ENCODE measurements around the gene OR2AJ1. TPM values are rescaled to one million over a fixed set of nuclear protein-coding genes. Genes with fewer than 3 reads are reported as not detected.

OR2AJ1 gene
- polyA plus RNA-seq, 1 donor from 2014 or later, result not detected

Other genes with a start within 250 kb of the OR2AJ1 start
- not detected in 2 replicates for gene OR13G1, start 245.2 kb upstream of the OR2AJ1 start, polyA plus RNA-seq
- not detected in 2 replicates for gene OR6F1, start 208.2 kb upstream of the OR2AJ1 start, polyA plus RNA-seq
- gene OR14K1, start 186.3 kb upstream of the OR2AJ1 start, polyA plus RNA-seq, result not detected in 2 replicates
- gene OR14A2, start 176.7 kb upstream of the OR2AJ1 start, polyA plus RNA-seq, result not detected in 2 replicates
- gene OR1C1, start 164.3 kb upstream of the OR2AJ1 start, polyA plus RNA-seq, result not detected in 2 replicates
- gene OR14A16, start 100.8 kb upstream of the OR2AJ1 start, polyA plus RNA-seq, result not detected in 2 replicates
- not detected in 2 replicates for gene OR11L1, start 83.0 kb upstream of the OR2AJ1 start, polyA plus RNA-seq
- gene TRIM58, start 67.7 kb upstream of the OR2AJ1 start, polyA plus RNA-seq, result 0.12 and 0.26 TPM in 2 replicates
- gene OR2W3, start 29.3 kb upstream of the OR2AJ1 start, polyA plus RNA-seq, result 1.1 TPM in 1 of 2 replicates, not detected in the other
- gene OR2T8, start 4.6 kb upstream of the OR2AJ1 start, polyA plus RNA-seq, result not detected in 2 replicates
- not detected in 2 replicates for gene OR2L8, start 24.0 kb downstream of the OR2AJ1 start, polyA plus RNA-seq
- not detected in 2 replicates for gene OR2AK2, start 40.3 kb downstream of the OR2AJ1 start, polyA plus RNA-seq
- gene OR2L5, start 88.8 kb downstream of the OR2AJ1 start, polyA plus RNA-seq, result 0.10 TPM in 1 of 2 replicates, not detected in the other
- 0.14 TPM in 1 of 2 replicates, not detected in the other for gene OR2L2, start 105.2 kb downstream of the OR2AJ1 start, polyA plus RNA-seq
- gene OR2L3, start 121.9 kb downstream of the OR2AJ1 start, polyA plus RNA-seq, result 0.10 and 0.27 TPM in 2 replicates
- 1.2 TPM in 1 of 2 replicates, not detected in the other for gene OR2L13, start 170.3 kb downstream of the OR2AJ1 start, polyA plus RNA-seq
- not detected in 2 replicates for gene OR2M5, start 220.3 kb downstream of the OR2AJ1 start, polyA plus RNA-seq
- gene OR2M2, start 249.9 kb downstream of the OR2AJ1 start, polyA plus RNA-seq, result not detected in 2 replicates